ENCODE data around the gene IL24. TPM values are rescaled to one million over a fixed set of nuclear protein-coding genes. Genes with fewer than 3 reads are reported as not detected.

IL24 gene
- polyA plus RNA-seq, 1 of the 3 experiments (the other 2 are of a cell fraction), result 0.03 TPM

- TF ChIP-seq CTCF (IDR thresholded peaks at IDR 0.05), result no peak
Measured at GRCh38 chr1:206953126-206953525, 55.9 kb downstream of the IL24 start (continued).

DNA sequence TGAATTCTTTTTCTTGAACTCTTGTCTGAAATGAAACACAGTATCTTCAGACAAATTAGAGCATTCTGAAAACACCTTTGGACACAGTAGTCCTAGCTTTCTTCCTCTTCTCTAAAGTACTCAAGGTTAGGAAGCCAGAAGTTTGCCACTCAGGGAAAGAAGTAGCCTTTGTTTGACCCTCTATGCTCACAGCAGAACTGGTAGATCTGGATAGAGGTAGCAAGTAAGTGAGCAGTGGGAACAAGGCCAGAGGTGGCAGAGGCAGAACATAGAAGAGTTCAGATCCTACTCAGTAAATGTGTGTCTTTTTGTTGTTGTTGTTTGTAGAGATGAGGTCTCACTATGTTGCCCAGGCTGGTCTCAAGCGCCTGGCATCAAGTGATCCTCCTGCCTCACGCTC is 56.4 kb downstream of the IL24 start:
- Histone ChIP-seq H3F3A (replicated peaks; ENCODE audit: insufficient read depth) (no peaks in the 10 kb centered on the region), H3K9me3 (no peaks in the 10 kb centered on the region), H3K4me2 (no peak overlapping the region), H3K4me1 (ENCODE audit: control insufficient read depth in 1 of 2, insufficient read depth in 2 of 2, low read depth in 1 of 2, low read length in 1 of 2) (no peaks in the 10 kb centered on the region), H3K4me3 (ENCODE audit: low read depth in 2 of 2, low read length in 1 of 2) (no peak overlapping the region), H4K20me1 (ENCODE audit: insufficient read depth) (no peaks in the 10 kb centered on the region), H3K27me3 (ENCODE audit: insufficient read depth) (peaks cover 21% of the 10 kb centered on the region; the same call in 1 of the 2 replicates), H3K79me2 (ENCODE audit: insufficient read depth) (no peaks in the 10 kb centered on the region), H3K36me3 (replicated peaks in 1 of 2; ENCODE audit: control insufficient read depth in 1 of 2, insufficient read depth in 2 of 2, low read length in 1 of 2) (no peaks in the 10 kb centered on the region), H2AFZ (ENCODE audit: low read depth) (no peak overlapping the region), H3K9ac (no peak overlapping the region), H3K9me2 (no peaks in the 10 kb centered on the region), H3K27ac (ENCODE audit: low read depth in 2 of 2, low read length in 1 of 2) (no peak overlapping the region)
- WGBS (ENCODE audit: low lambda C conversion rate), result 60% methylated on average over 2 of the region's 2 CpGs
- ChIA-PET CTCF (no interaction called here), POLR2A (no interaction called here)
- TF ChIP-seq RCOR1 (IDR thresholded peaks at IDR 0.05; ENCODE audit: low read length), result no peak
- no peak for TF ChIP-seq JUND (IDR thresholded peaks at IDR 0.05)
- TF ChIP-seq PBX3 (IDR thresholded peaks at IDR 0.05), result no peak
- TF ChIP-seq, protein P1, sequence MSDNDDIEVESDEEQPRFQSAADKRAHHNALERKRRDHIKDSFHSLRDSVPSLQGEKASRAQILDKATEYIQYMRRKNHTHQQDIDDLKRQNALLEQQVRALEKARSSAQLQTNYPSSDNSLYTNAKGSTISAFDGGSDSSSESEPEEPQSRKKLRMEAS (IDR thresholded peaks at IDR 0.05; ENCODE audit: low read depth), result no peak
- no peak for TF ChIP-seq CHD2 (IDR thresholded peaks at IDR 0.05; ENCODE audit: low read length, partially characterized antibody)
- no peak for TF ChIP-seq POLR2AphosphoS5 (IDR thresholded peaks at IDR 0.05; ENCODE audit: low read depth, low read length)
- TF ChIP-seq, protein P2, sequence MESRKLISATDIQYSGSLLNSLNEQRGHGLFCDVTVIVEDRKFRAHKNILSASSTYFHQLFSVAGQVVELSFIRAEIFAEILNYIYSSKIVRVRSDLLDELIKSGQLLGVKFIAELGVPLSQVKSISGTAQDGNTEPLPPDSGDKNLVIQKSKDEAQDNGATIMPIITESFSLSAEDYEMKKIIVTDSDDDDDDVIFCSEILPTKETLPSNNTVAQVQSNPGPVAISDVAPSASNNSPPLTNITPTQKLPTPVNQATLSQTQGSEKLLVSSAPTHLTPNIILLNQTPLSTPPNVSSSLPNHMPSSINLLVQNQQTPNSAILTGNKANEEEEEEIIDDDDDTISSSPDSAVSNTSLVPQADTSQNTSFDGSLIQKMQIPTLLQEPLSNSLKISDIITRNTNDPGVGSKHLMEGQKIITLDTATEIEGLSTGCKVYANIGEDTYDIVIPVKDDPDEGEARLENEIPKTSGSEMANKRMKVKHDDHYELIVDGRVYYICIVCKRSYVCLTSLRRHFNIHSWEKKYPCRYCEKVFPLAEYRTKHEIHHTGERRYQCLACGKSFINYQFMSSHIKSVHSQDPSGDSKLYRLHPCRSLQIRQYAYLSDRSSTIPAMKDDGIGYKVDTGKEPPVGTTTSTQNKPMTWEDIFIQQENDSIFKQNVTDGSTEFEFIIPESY (IDR thresholded peaks at IDR 0.05; ENCODE audit: borderline replicate concordance, low read depth), result no peak
- no peak for DNase-seq

Other genes with a start within 250 kb of the IL24 start
- gene MAPKAPK2, start 212.5 kb upstream of the IL24 start, polyA plus RNA-seq (2012; rRNA removed), result 45.9 and 46.8 TPM in 2 replicates
- gene IL19, start 126.7 kb upstream of the IL24 start, polyA plus RNA-seq (2012; rRNA removed), result not detected in 2 replicates
- not detected in 2 replicates for gene IL10, start 124.9 kb upstream of the IL24 start, polyA plus RNA-seq (2012; rRNA removed)
- gene IL20, start 31.8 kb upstream of the IL24 start, polyA plus RNA-seq (2012; rRNA removed), result not detected in 2 replicates
- 0.05 and 0.15 TPM in 2 replicates for gene FCMR, start 24.5 kb downstream of the IL24 start, polyA plus RNA-seq (2012; rRNA removed)
- gene PIGR, start 49.0 kb downstream of the IL24 start, polyA plus RNA-seq (2012; rRNA removed), result not detected in 2 replicates
- not detected in 2 replicates for gene FCAMR, start 73.0 kb downstream of the IL24 start, polyA plus RNA-seq (2012; rRNA removed)
- 0.02 TPM in 1 of 2 replicates, not detected in the other for gene C1orf116, start 135.3 kb downstream of the IL24 start, polyA plus RNA-seq (2012; rRNA removed)
- gene YOD1, start 153.8 kb downstream of the IL24 start, polyA plus RNA-seq (2012; rRNA removed), result 0.79 and 0.91 TPM in 2 replicates
- 1.8 and 2.8 TPM in 2 replicates for gene PFKFB2, start 155.8 kb downstream of the IL24 start, polyA plus RNA-seq (2012; rRNA removed)
- gene C4BPB, start 191.4 kb downstream of the IL24 start, polyA plus RNA-seq (2012; rRNA removed), result not detected in 2 replicates
- gene C4BPA, start 206.8 kb downstream of the IL24 start, polyA plus RNA-seq (2012; rRNA removed), result not detected in 2 replicates

All from SK-N-SH (cell line).